ENCODE measurements around the gene SUZ12.
"Not testable (repeated sequence)": the region's sequence is repeated elsewhere in the genome, so short reads cannot be mapped to it uniquely, and the experiment has no call there.

The SUZ12 gene

DNA sequence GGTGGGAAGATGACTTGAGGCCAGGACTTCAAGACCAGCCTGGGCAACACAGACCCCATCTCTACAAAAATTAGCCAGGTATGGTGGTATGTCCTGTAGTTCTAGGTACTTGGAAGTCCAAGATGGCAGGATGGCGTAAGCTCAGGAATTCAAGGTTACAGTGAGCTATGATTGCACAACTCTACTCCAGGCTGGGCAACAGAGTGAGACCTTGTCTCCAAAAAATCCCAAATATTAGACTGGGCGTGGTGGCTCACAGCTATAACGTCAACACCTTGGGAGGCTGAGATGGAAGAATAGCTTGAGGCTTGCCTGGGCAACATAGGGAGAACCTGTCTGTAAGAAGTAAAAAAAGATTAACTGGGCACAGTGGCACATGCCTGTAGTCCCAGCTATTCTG, 30.8 kb downstream of the SUZ12 start:
- TF ChIP-seq, protein P1, sequence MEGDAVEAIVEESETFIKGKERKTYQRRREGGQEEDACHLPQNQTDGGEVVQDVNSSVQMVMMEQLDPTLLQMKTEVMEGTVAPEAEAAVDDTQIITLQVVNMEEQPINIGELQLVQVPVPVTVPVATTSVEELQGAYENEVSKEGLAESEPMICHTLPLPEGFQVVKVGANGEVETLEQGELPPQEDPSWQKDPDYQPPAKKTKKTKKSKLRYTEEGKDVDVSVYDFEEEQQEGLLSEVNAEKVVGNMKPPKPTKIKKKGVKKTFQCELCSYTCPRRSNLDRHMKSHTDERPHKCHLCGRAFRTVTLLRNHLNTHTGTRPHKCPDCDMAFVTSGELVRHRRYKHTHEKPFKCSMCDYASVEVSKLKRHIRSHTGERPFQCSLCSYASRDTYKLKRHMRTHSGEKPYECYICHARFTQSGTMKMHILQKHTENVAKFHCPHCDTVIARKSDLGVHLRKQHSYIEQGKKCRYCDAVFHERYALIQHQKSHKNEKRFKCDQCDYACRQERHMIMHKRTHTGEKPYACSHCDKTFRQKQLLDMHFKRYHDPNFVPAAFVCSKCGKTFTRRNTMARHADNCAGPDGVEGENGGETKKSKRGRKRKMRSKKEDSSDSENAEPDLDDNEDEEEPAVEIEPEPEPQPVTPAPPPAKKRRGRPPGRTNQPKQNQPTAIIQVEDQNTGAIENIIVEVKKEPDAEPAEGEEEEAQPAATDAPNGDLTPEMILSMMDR (IDR thresholded peaks at IDR 0.05), result no peak
- H3K4me2 ChIP-seq (ENCODE audit: low read length), result no peak overlapping the region
- H3K4me1 ChIP-seq, result no peaks in the 10 kb centered on the region
- no peak overlapping the region for H3K9ac ChIP-seq
- no peak overlapping the region for H2AFZ ChIP-seq
- no peaks in the 10 kb centered on the region for H3K9me3 ChIP-seq (ENCODE audit: control insufficient read depth, low read length)
- peaks cover 4% of the 10 kb centered on the region for H3K79me2 ChIP-seq
- no peak overlapping the region for H3K4me3 ChIP-seq (ENCODE audit: low read depth, low read length)
- no peaks in the 10 kb centered on the region for H3K27me3 ChIP-seq (ENCODE audit: control insufficient read depth, insufficient read depth, low read length)
- H3K36me3 ChIP-seq (ENCODE audit: control insufficient read depth, insufficient read depth, low read length), result no peaks in the 10 kb centered on the region
- H3K27ac ChIP-seq, result no peak overlapping the region

DNA sequence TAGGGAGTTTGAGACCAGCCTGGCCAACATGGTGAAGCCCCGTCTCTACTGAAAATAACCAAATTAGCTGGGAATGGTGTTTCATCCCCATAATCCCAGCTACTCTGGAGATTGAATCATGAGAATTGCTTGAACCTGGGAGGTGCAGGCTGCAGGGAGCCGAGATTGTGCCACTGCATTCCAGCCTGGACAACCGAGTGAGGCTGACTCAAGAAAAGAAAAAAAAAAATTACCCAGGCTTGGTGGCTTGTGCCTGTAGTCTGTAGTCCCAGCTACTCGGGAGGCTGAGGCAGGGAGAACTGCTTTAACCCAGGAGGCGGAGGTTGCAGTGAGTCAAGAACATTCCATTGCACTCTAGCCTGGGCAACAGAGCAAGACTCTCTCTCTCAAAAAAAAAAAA, 33.6 kb downstream of the SUZ12 start:
- not testable (repeated sequence) for H3K4me1 ChIP-seq; H3K36me3 ChIP-seq (ENCODE audit: control insufficient read depth, insufficient read depth, low read length); H3K9ac ChIP-seq

DNA sequence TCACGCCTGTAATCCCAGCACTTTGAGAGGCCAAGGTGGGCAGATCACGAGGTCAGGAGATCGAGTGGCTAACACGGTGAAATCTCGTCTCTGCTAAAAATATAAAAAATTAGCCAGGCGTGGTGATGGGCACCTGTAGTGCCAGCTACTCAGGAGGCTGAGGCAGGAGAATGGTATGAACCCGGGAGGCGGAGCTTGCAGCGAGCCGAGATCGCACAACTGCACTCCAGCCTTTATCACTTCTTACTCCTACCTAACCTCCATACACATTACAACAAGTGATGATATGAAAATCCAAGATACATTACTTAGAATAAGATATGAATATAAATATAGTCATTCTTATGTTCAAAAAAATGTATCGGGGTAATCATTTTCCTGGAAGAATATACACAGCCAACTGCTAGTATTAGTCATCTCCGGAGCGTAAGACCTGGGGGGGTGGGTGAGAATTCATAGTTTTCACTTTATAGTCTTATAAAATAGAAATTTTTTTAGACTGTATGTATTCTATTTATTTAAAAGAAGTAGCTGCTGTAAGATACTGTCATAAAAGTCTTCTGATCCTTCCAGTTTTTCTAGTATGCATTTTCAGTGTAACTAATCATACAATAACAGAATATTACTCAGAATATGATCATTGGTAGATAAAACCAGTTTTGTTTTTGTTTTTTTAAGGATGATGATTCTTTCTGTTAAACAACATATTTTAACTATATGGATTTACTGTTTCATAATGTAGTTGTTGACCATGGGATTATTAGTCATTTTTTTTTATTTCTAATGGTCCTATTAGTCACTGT, 37.7 kb downstream of the SUZ12 start:
- not testable (repeated sequence) for H3K9ac ChIP-seq; H3K9me3 ChIP-seq (ENCODE audit: control insufficient read depth, low read length); H3K27me3 ChIP-seq (ENCODE audit: control insufficient read depth, insufficient read depth, low read length); H3K36me3 ChIP-seq (ENCODE audit: control insufficient read depth, insufficient read depth, low read length); H3K4me2 ChIP-seq (ENCODE audit: low read length); H3K4me3 ChIP-seq (ENCODE audit: low read depth, low read length); H3K4me1 ChIP-seq; H2AFZ ChIP-seq; H3K27ac ChIP-seq; H3K79me2 ChIP-seq

More for the DNA sequence above, 33.6 kb downstream of the SUZ12 start:
- not testable (repeated sequence) for H3K9me3 ChIP-seq (ENCODE audit: control insufficient read depth, low read length); H3K4me3 ChIP-seq (ENCODE audit: low read depth, low read length); H3K27me3 ChIP-seq (ENCODE audit: control insufficient read depth, insufficient read depth, low read length); H3K79me2 ChIP-seq; H3K27ac ChIP-seq; H2AFZ ChIP-seq; H3K4me2 ChIP-seq (ENCODE audit: low read length)

DNA sequence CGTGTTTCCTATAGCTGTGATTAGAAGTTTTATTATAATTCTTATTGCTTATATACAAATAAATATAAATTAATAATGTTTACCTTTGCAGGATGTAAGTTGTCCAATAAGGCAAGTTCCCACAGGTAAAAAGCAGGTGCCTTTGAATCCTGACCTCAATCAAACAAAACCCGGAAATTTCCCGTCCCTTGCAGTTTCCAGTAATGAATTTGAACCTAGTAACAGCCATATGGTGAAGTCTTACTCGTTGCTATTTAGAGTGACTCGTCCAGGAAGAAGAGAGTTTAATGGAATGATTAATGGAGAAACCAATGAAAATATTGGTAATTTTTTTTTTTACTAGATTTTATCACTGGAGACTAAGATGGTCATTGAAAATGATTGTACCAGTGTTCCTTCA, 38.6 kb downstream of the SUZ12 start:
- not testable (repeated sequence) for H3K4me1 ChIP-seq

DNA sequence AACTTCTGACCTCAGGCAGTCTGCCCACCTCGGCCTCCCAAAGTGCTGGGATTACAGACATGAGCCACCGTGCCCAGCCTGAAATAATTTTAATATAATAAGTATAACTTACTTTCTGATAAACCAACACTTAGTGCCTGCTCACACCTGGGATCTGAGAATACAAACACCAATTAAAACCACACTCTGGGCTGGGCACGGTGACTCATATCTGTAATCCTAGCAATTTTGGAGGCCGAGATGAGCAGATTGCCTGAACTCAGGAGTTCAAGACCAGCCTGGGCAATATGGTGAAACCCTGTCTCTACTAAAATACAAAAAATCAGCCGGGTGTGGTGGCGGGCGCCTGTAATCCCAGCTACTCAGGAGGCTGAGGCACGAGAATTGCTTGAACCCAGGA, 55.0 kb downstream of the SUZ12 start:
- H2AFZ ChIP-seq; H3K4me1 ChIP-seq; H3K79me2 ChIP-seq; H3K27me3 ChIP-seq (ENCODE audit: control insufficient read depth, insufficient read depth, low read length); H3K4me2 ChIP-seq (ENCODE audit: low read length); H3K9ac ChIP-seq; H3K9me3 ChIP-seq (ENCODE audit: control insufficient read depth, low read length); H3K27ac ChIP-seq; H3K4me3 ChIP-seq (ENCODE audit: low read depth, low read length); H3K36me3 ChIP-seq (ENCODE audit: control insufficient read depth, insufficient read depth, low read length): not testable (repeated sequence)

More for the DNA sequence above, 38.6 kb downstream of the SUZ12 start:
- not testable (repeated sequence) for H2AFZ ChIP-seq; H3K27me3 ChIP-seq (ENCODE audit: control insufficient read depth, insufficient read depth, low read length); H3K9ac ChIP-seq; H3K36me3 ChIP-seq (ENCODE audit: control insufficient read depth, insufficient read depth, low read length); H3K79me2 ChIP-seq; H3K4me3 ChIP-seq (ENCODE audit: low read depth, low read length); H3K9me3 ChIP-seq (ENCODE audit: control insufficient read depth, low read length); H3K27ac ChIP-seq; H3K4me2 ChIP-seq (ENCODE audit: low read length)

DNA sequence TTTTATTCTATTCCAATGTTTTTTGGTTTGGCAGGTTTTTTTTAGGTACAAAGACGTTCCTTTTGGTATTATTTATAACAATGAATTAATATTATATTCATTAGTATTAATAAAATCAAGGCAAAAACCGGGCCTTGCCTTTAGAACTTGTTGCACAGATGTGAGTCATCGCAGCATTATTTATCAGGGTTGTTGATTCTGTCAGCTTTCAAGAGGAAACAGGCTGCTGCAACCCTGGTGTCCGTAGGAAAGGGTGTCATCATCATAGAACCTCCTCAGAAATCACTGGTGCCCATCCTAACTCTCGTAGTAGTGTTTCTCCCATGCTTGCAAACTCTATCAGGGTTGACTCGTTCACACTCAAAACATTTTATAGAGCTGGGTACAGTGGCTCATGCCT, 60.2 kb downstream of the SUZ12 start:
- Histone ChIP-seq H3K4me3 (ENCODE audit: low read depth, low read length) (no peak overlapping the region), H3K79me2 (no peaks in the 10 kb centered on the region), H3K36me3 (ENCODE audit: control insufficient read depth, insufficient read depth, low read length) (no peaks in the 10 kb centered on the region), H2AFZ (no peak overlapping the region), H3K9ac (no peak overlapping the region), H3K9me3 (ENCODE audit: control insufficient read depth, low read length) (no peaks in the 10 kb centered on the region), H3K4me1 (no peaks in the 10 kb centered on the region), H3K27me3 (ENCODE audit: control insufficient read depth, insufficient read depth, low read length) (no peaks in the 10 kb centered on the region), H3K4me2 (ENCODE audit: low read length) (no peak overlapping the region), H3K27ac (no peak overlapping the region)
- TF ChIP-seq, protein P1 (IDR thresholded peaks at IDR 0.05), result no peak
